Ovary (tissue), 9 donors: ENCODE results near the gene TYW1B. TPM values are rescaled to one million over a fixed set of nuclear protein-coding genes. Genes with fewer than 3 reads are reported as not detected.
"Not testable (repeated sequence)": the region's sequence is repeated elsewhere in the genome, so short reads cannot be mapped to it uniquely, and the experiment has no call there.

Experiments
- DNase-seq, 5 donors: peaks; one replicate each; pipeline ENCODE4 v3.0.0-alpha.2; 2019 to 2020
- H3K27ac ChIP-seq, 2 donors: fragments of 200-600 bp; one replicate each; pipeline versions ENCODE4 v1.5.1 to v1.8.0; 2019 to 2022
- H3K27me3 ChIP-seq: fragments of 200-600 bp; one replicate; pipeline ENCODE4 v1.8.0; 2022
- H3K36me3 ChIP-seq: fragments of 200-600 bp; sonication (generic); one replicate; pipeline ENCODE4 v1.5.1; 2019
- H3K4me1 ChIP-seq: one replicate; pipeline ENCODE4 v1.8.1; 2013; ENCODE audit warnings: mild to moderate bottlenecking, moderate library complexity; ENCODE audit not compliant: insufficient read depth
- H3K4me3 ChIP-seq: fragments of 200-600 bp; sonication (generic); one replicate; pipeline ENCODE4 v1.5.1; 2017
- H3K9me3 ChIP-seq, 2 donors: fragments of 200-600 bp in 1 of 2; sonication (generic) in 1 of 2; one replicate each; pipeline versions ENCODE4 v1.5.1 to v1.8.1; 2013 to 2019; ENCODE audit warnings: mild to moderate bottlenecking in 1 of 2, moderate library complexity in 1 of 2
- CTCF ChIP-seq, 3 donors: fragments of 450-650 bp in 2 of 3; fragments of 200-600 bp in 1 of 3; IDR thresholded peaks; one replicate each; pipeline versions ENCODE4 v1.5.1 to v1.8.0; 2016 to 2022; ENCODE audit warnings: antibody characterized with exemption in 3 of 3, mild to moderate bottlenecking in 1 of 3
- EP300 ChIP-seq: sonication (generic); formaldehyde crosslinking; IDR thresholded peaks from one replicate; pipeline ENCODE4 v1.6.1; 2017; ENCODE audit warnings: antibody characterized with exemption
- POLR2A ChIP-seq: fragments of 450-650 bp; IDR thresholded peaks from one replicate; pipeline ENCODE4 v1.6.1; 2017; ENCODE audit warnings: antibody characterized with exemption, mild to moderate bottlenecking, moderate library complexity
- WGBS, 3 donors: extraction: QIAGEN DNeasy Blood & Tissue Kit in 1 of 3; methylation state at CpG; one replicate each; pipeline versions ENCODE4 v1.1.5 to v1.1.7; 2013 to 2017; 5-methylcytosine and 5-hydroxymethylcytosine counted together
- intact Hi-C, 4 donors: fragments of 100-400 bp; cut with DNase I; formaldehyde crosslinking; loops; one replicate each; pipeline versions ENCODE4 v1.11.0 to v1.15.1; 2022 to 2023
- microRNA-seq, 3 donors: library from miRNA; unstranded; fragments of <30 nt; microRNA quantifications; one replicate each; pipeline versions ENCODE4 to v1.2.0, GENCODE V29; 2019 to 2020
- polyA plus RNA-seq, 2 donors: library from polyadenylated mRNA; stranded (reverse); fragments of 200-250 nt in 1 of 2; fragments of 350-450 nt in 1 of 2; fragmentation: Illumina TruSeq in 1 of 2; extraction: RNeasy Lipid Tissue Mini Kit (QIAGEN cat#74804) in 1 of 2; gene quantifications; one replicate each; pipeline ENCODE4 v1.2.3, GENCODE V29; 2013 to 2014
- small RNA-seq: library from RNA; depleted of rRNA; stranded (forward); fragments of <200 nt; gene quantifications from one replicate; pipeline ENCODE3, GENCODE V24; 2016
- total RNA-seq, 7 donors: library from RNA; depleted of rRNA in 2 of 7; stranded (reverse); fragments of >200 nt in 2 of 7; fragmentation: NEBNext Ultra II Directional in 3 of 7; extraction: Animal tissue kit (Norgen Biotek cat#: 25700) in 3 of 7; gene quantifications; one replicate each; pipeline versions ENCODE4 v1.1.0 to v1.2.4, GENCODE V29; 2016 to 2023
- donor health status: DM: no; HTN: no; CAD: no; lungs with moderate emphysema.
- donor health status: DM: no; HTN: no; CAD: no.
- donor health status: Bipolar disorder and iron deficiency.
- donor health status: DM: yes; HTN: yes; CAD: no.
- donor health status: DM: no; HTN: no; CAD: no.
- donor health status: DM: yes; HTN: yes; CAD: no.

Gene TYW1B
- total and polyA plus RNA-seq, 9 donors = 2.5 to 7.6 (median 3.0) TPM

- no peaks in the 10 kb centered on the region for H3K36me3 ChIP-seq
- intact Hi-C loops = no loop called here
- H3K27ac ChIP-seq = no peak overlapping the region
- TF ChIP-seq EP300 (no peak), POLR2A (no peak), CTCF (IDR thresholded peaks at IDR 0.05) (no peak)
- H3K9me3 ChIP-seq = no peaks in the 10 kb centered on the region
- WGBS, 3 donors = 40 to 66% (median 47%) methylated on average over 10 of the region's 10 CpGs
- H3K27me3 ChIP-seq = no peaks in the 10 kb centered on the region
- H3K4me3 ChIP-seq = no peak overlapping the region
- no peak for DNase-seq
- H3K4me1 ChIP-seq = no peaks in the 10 kb centered on the region
Measured at GRCh38 chr7:72538147-72538546, 289.9 kb downstream of the TYW1B start.

- H3K27ac ChIP-seq, H3K4me1 ChIP-seq, DNase-seq, H3K27me3 ChIP-seq, H3K9me3 ChIP-seq, intact Hi-C loops, H3K36me3 ChIP-seq, H3K4me3 ChIP-seq: not testable (repeated sequence)
- WGBS, 3 donors = 16 to 29% (median 25%) methylated on average over 2 of the region's 2 CpGs
Measured at GRCh38 chr7:72536038-72536437, 292.0 kb downstream of the TYW1B start.

- H3K36me3 ChIP-seq, H3K27me3 ChIP-seq, intact Hi-C loops, DNase-seq, H3K27ac ChIP-seq, H3K9me3 ChIP-seq, H3K4me1 ChIP-seq, H3K4me3 ChIP-seq: not testable (repeated sequence)
- 92 to 94% (median 93%) methylated on average over 2 of the region's 3 CpGs for WGBS, 3 donors
Measured at GRCh38 chr7:72531048-72531447, 297.0 kb downstream of the TYW1B start.

Small RNA genes within 50 kb of the gene (microRNA-seq; reads per million reads assigned to microRNA genes)
- 0 reads per million in 3 donors for gene MIR4650-2

Small RNA genes within 50 kb of the gene (small RNA-seq; reads per million reads assigned to genes)
- gene AC211469.2 (not detected), gene MIR4650-2 (not detected), gene RN7SL377P (not detected), gene RN7SL625P (not detected)

Other genes starting within 250 kb of the TYW1B start
- 10 to 100 TPM; 10.3 to 41.4 (median 34.4) TPM for gene POM121, start 96.9 kb upstream of the TYW1B start, total RNA-seq
- gene POM121, start 96.9 kb upstream of the TYW1B start, polyA plus RNA-seq = 10 to 100 TPM; 16.0 to 23.5 TPM
- gene TRIM74, start 141.3 kb upstream of the TYW1B start, total RNA-seq = 1 to 10 TPM in 1 of 7 donors, under 1 TPM in 6; 0.23 to 1.2 (median 0.60) TPM
- under 1 TPM in 1 of 2 donors, not detected in 1; 0.63 TPM for gene TRIM74, start 141.3 kb upstream of the TYW1B start, polyA plus RNA-seq
- not detected for gene SPDYE8, start 201.6 kb upstream of the TYW1B start, total RNA-seq
- under 1 TPM in 1 of 2 donors, not detected in 1; 0.10 TPM for gene SPDYE8, start 201.6 kb upstream of the TYW1B start, polyA plus RNA-seq
- not detected for gene SPDYE11, start 229.7 kb upstream of the TYW1B start, total RNA-seq
- gene SPDYE11, start 229.7 kb upstream of the TYW1B start, polyA plus RNA-seq = under 1 TPM in 1 of 2 donors, not detected in 1; 0.11 TPM